ENCODE results near the gene MAP3K5.

MAP3K5 gene

DNA sequence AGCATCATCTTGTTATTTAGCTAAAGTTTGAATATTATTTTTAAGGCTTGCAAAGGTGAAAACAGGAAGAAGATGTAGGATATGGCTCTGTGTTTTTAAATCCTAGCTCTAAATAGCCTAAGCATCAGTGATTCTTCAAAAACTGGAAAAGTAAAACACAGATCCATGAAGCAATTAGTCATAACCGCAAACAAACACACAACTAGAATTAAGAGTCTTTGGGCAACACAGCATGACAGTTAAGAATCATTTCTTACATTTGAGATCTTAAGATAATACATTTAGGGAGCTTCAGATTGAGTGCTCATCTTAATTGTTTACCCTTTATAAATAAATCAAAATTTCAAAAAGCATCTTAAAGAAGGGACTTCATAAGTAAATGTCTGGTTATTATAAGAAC, 126.2 kb downstream of the MAP3K5 start:
- Histone ChIP-seq H2BK12ac (ENCODE audit: low read length) (no peak overlapping the region), H3K36me3 (ENCODE audit: control insufficient read depth in 1 of 2, insufficient read depth in 2 of 2, low read length in 2 of 2) (no peaks in the 10 kb centered on the region), H4K12ac (ENCODE audit: low read depth, low read length) (no peak overlapping the region), H3K23ac (ENCODE audit: low read length) (no peak overlapping the region), H2BK120ac (ENCODE audit: insufficient read depth, low read length, poor library complexity) (no peak overlapping the region), H3K4ac (ENCODE audit: low read depth, low read length) (no peak overlapping the region), H2BK5ac (ENCODE audit: low read depth, low read length, poor library complexity) (no peak overlapping the region), H2AK5ac (ENCODE audit: low read length) (no peak overlapping the region), H3K4me1 (ENCODE audit: control insufficient read depth in 1 of 2, insufficient read depth in 2 of 2, low read length in 2 of 2) (no peaks in the 10 kb centered on the region), H2AFZ (ENCODE audit: insufficient read depth, low read length, poor library complexity) (no peak overlapping the region), H3K27me3 (ENCODE audit: insufficient read depth, low read length) (no peaks in the 10 kb centered on the region), H3K18ac (ENCODE audit: low read length) (no peak overlapping the region), H3K79me1 (ENCODE audit: low read length) (no peaks in the 10 kb centered on the region), H3K79me2 (ENCODE audit: control insufficient read depth, insufficient read depth, low read length, poor library complexity) (no peaks in the 10 kb centered on the region), H3K14ac (ENCODE audit: low read length) (no peak overlapping the region), H3K9me3 (ENCODE audit: insufficient read depth, low read depth, low read length) (no peaks in the 10 kb centered on the region), H3K4me2 (ENCODE audit: low read length) (no peak overlapping the region), H4K8ac (ENCODE audit: low read depth, low read length) (no peak overlapping the region), H3K4me3 (ENCODE audit: low read depth, low read length) (no peak overlapping the region), H3K27ac (ENCODE audit: low read depth, low read length) (no peak overlapping the region), H3K9ac (ENCODE audit: low read length) (no peak overlapping the region), H4K91ac (ENCODE audit: low read depth, low read length) (no peak overlapping the region)
- no peak for DNase-seq
- no CpG with 5 or more reads among the region's 1 CpG for WGBS (ENCODE audit: extremely low coverage, insufficient coverage, insufficient read length)

DNA sequence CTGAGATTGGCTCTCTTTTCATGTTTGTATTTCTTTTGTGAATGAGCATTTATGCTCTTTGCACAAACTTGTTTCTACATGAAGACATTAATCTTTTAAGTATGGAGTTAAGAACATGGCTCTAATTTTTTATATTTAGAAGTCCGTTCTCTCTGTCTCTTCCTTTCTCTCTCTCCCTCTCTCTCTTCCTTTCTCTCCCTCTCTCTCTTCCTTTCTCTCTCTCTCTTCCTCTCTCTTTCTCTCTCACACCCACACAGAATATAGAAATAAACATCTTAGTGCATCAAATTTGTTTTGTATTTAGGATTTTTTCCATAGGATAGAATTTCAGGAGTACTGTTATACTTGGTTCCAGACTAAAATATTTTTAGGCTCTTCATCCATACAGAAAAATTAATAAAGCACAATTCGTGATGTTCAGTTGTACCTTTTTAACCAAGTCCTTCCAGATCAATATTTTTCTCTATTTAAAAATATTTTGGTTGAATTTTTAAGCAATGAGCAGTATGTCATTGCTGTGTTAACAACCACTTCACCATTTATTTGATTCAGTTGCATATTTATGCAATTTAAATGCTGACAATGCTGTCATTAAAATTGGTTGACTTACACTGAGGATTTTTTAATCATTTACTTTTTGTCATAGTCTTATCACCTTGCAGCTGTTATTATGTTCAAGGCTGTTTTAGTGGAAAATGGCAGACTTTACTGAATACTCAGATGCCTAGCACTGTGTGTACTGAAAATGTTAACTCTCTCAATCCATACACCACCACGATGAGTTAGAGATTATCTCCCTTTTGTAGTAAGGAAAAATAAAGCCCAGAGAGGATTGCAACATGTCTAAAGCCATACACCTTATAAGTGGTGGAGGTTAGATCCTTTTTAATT, 129.7 kb downstream of the MAP3K5 start:
- Histone ChIP-seq H2BK12ac (ENCODE audit: low read length) (no peak overlapping the region), H2AFZ (ENCODE audit: insufficient read depth, low read length, poor library complexity) (no peak overlapping the region), H4K12ac (ENCODE audit: low read depth, low read length) (no peak overlapping the region), H3K4ac (ENCODE audit: low read depth, low read length) (no peak overlapping the region), H3K14ac (ENCODE audit: low read length) (no peak overlapping the region), H3K36me3 (ENCODE audit: control insufficient read depth in 1 of 2, insufficient read depth in 2 of 2, low read length in 2 of 2) (no peaks in the 10 kb centered on the region), H3K4me2 (ENCODE audit: low read length) (no peak overlapping the region), H2AK5ac (ENCODE audit: low read length) (no peak overlapping the region), H3K27me3 (ENCODE audit: insufficient read depth, low read length) (no peaks in the 10 kb centered on the region), H3K23ac (ENCODE audit: low read length) (no peak overlapping the region), H3K4me1 (ENCODE audit: control insufficient read depth in 1 of 2, insufficient read depth in 2 of 2, low read length in 2 of 2) (no peaks in the 10 kb centered on the region), H3K9me3 (ENCODE audit: insufficient read depth, low read depth, low read length) (no peaks in the 10 kb centered on the region), H2BK120ac (ENCODE audit: insufficient read depth, low read length, poor library complexity) (no peak overlapping the region), H4K91ac (ENCODE audit: low read depth, low read length) (no peak overlapping the region), H4K8ac (ENCODE audit: low read depth, low read length) (no peak overlapping the region), H3K18ac (ENCODE audit: low read length) (no peak overlapping the region), H2BK5ac (ENCODE audit: low read depth, low read length, poor library complexity) (no peak overlapping the region), H3K79me2 (ENCODE audit: control insufficient read depth, insufficient read depth, low read length, poor library complexity) (no peaks in the 10 kb centered on the region), H3K79me1 (ENCODE audit: low read length) (no peaks in the 10 kb centered on the region), H3K27ac (ENCODE audit: low read depth, low read length) (no peak overlapping the region), H3K4me3 (ENCODE audit: low read depth, low read length) (no peak overlapping the region), H3K9ac (ENCODE audit: low read length) (no peak overlapping the region)
- WGBS (ENCODE audit: extremely low coverage, insufficient coverage, insufficient read length): no CpG with 5 or more reads among the region's 3 CpGs
- no peak for DNase-seq

DNA sequence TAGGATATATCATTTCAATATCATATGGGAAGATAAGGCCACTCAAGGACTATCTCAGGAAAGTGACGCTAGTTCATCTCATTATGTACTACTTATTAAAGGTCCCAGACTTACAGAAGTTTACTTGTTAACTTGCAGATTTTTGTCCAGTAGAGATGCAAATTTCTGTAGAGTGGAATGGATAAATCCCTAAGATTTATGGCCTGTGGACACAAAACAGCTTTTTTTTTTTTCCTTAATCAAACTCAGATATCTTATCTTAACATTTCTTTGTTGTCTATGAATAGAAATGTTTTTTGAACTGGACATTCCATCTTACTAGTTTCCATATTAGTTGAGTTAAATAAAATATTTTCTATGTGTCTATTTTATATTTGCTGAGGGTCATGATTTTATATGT, 131.6 kb downstream of the MAP3K5 start:
- Histone ChIP-seq H3K27ac (ENCODE audit: low read depth, low read length) (no peak overlapping the region), H3K27me3 (ENCODE audit: insufficient read depth, low read length) (no peaks in the 10 kb centered on the region), H3K23ac (ENCODE audit: low read length) (no peak overlapping the region), H4K91ac (ENCODE audit: low read depth, low read length) (no peak overlapping the region), H2AK5ac (ENCODE audit: low read length) (no peak overlapping the region), H4K8ac (ENCODE audit: low read depth, low read length) (no peak overlapping the region), H3K14ac (ENCODE audit: low read length) (no peak overlapping the region), H3K9ac (ENCODE audit: low read length) (no peak overlapping the region), H3K79me2 (ENCODE audit: control insufficient read depth, insufficient read depth, low read length, poor library complexity) (no peaks in the 10 kb centered on the region), H3K9me3 (ENCODE audit: insufficient read depth, low read depth, low read length) (no peaks in the 10 kb centered on the region), H3K4me1 (ENCODE audit: control insufficient read depth in 1 of 2, insufficient read depth in 2 of 2, low read length in 2 of 2) (no peaks in the 10 kb centered on the region), H2AFZ (ENCODE audit: insufficient read depth, low read length, poor library complexity) (no peak overlapping the region), H3K79me1 (ENCODE audit: low read length) (no peaks in the 10 kb centered on the region), H3K4ac (ENCODE audit: low read depth, low read length) (no peak overlapping the region), H3K18ac (ENCODE audit: low read length) (no peak overlapping the region), H4K12ac (ENCODE audit: low read depth, low read length) (no peak overlapping the region), H2BK12ac (ENCODE audit: low read length) (no peak overlapping the region), H3K4me2 (ENCODE audit: low read length) (no peak overlapping the region), H3K4me3 (ENCODE audit: low read depth, low read length) (no peak overlapping the region), H2BK5ac (ENCODE audit: low read depth, low read length, poor library complexity) (no peak overlapping the region), H2BK120ac (ENCODE audit: insufficient read depth, low read length, poor library complexity) (no peak overlapping the region), H3K36me3 (ENCODE audit: control insufficient read depth in 1 of 2, insufficient read depth in 2 of 2, low read length in 2 of 2) (no peaks in the 10 kb centered on the region)
- no CpG with 5 or more reads among the region's 1 CpG for WGBS (ENCODE audit: extremely low coverage, insufficient coverage, insufficient read length)
- no peak for DNase-seq

DNA sequence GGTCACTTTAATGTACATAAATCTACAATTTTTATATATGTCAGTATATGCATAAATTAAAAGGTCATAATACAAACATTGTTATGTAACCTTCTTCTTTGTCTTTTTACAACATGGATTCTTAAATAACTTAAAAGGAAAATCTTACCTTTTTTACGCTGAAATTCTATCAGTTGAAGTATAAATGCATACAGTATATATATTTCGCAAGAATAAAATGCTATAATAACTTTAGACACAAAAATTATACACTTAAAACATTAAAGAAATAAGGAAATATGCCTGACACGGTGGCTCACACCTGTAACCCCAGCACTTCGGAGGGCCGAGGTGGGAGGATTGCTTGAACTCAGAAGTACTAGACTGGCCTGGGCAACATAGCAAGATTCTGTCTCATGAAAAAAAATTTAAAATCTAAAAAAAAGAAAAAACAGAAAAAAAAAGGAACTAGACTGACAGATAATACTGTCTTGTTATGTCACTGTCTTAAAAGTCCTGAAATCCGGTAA, 132.2 kb downstream of the MAP3K5 start:
- Histone ChIP-seq H3K4ac (ENCODE audit: low read depth, low read length) (no peak overlapping the region), H3K27ac (ENCODE audit: low read depth, low read length) (no peak overlapping the region), H3K23ac (ENCODE audit: low read length) (no peak overlapping the region), H3K9me3 (ENCODE audit: insufficient read depth, low read depth, low read length) (no peaks in the 10 kb centered on the region), H3K9ac (ENCODE audit: low read length) (no peak overlapping the region), H3K14ac (ENCODE audit: low read length) (no peak overlapping the region), H4K12ac (ENCODE audit: low read depth, low read length) (no peak overlapping the region), H2BK12ac (ENCODE audit: low read length) (no peak overlapping the region), H3K4me3 (ENCODE audit: low read depth, low read length) (no peak overlapping the region), H2AK5ac (ENCODE audit: low read length) (no peak overlapping the region), H4K8ac (ENCODE audit: low read depth, low read length) (no peak overlapping the region), H2BK5ac (ENCODE audit: low read depth, low read length, poor library complexity) (no peak overlapping the region), H3K4me2 (ENCODE audit: low read length) (no peak overlapping the region), H3K79me1 (ENCODE audit: low read length) (no peaks in the 10 kb centered on the region), H3K36me3 (ENCODE audit: control insufficient read depth in 1 of 2, insufficient read depth in 2 of 2, low read length in 2 of 2) (no peaks in the 10 kb centered on the region), H3K79me2 (ENCODE audit: control insufficient read depth, insufficient read depth, low read length, poor library complexity) (no peaks in the 10 kb centered on the region), H2BK120ac (ENCODE audit: insufficient read depth, low read length, poor library complexity) (no peak overlapping the region), H3K27me3 (ENCODE audit: insufficient read depth, low read length) (no peaks in the 10 kb centered on the region), H3K18ac (ENCODE audit: low read length) (no peak overlapping the region), H2AFZ (ENCODE audit: insufficient read depth, low read length, poor library complexity) (no peak overlapping the region), H4K91ac (ENCODE audit: low read depth, low read length) (no peak overlapping the region), H3K4me1 (ENCODE audit: control insufficient read depth in 1 of 2, insufficient read depth in 2 of 2, low read length in 2 of 2) (no peaks in the 10 kb centered on the region)
- no peak for DNase-seq
- WGBS (ENCODE audit: extremely low coverage, insufficient coverage, insufficient read length): no CpG with 5 or more reads among the region's 6 CpGs

Measured in trophoblast cell (in vitro differentiated cells and primary cell).